ENCODE data around the gene PLK5. TPM values are rescaled to one million over a fixed set of nuclear protein-coding genes. Genes with fewer than 3 reads are reported as not detected.

Gene PLK5
- total RNA-seq, 1 donor from 2014 or later = not detected

DNA sequence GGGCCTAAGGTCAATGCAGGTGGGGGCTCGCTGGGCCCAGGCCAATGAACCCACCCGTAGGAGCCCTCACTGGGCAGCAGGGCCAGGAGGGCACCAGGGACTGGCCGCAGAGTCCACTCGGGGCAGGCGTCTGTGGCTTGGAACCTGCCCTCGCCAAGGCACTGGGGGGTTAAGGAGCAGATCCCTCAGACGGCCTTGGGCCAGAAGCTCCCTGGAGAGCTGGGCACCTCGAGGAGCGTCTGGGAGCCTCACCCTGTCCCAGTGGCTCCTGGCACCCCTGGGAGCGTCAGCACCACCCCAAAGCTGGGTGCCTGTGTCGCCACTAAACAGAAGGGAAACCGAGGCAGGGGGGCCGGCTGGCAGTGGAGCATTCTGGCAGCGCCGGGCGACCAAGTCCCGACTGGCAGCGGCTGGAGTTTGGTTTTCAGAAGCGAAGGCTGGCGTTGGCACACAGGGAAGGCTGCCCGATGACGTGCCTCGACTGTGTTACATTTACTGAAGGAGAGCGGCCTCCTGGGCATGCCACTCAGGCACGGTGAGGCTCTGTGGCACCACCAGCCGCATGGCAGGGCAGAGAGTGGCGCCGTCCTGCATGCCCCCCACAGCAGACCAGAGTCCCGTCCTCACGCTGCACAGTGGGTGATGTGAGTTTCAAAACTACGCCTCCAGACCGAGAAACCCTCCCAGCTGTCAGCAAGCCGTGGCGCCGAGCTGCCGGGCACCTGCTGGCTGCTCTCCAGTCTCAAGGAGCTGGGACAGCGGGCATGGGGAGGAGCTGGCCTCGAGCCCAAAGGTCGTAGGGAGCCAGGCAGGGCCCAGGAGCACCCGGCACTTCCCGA lies 53.4 kb downstream of the PLK5 start:
- DNase-seq = no peak

DNA sequence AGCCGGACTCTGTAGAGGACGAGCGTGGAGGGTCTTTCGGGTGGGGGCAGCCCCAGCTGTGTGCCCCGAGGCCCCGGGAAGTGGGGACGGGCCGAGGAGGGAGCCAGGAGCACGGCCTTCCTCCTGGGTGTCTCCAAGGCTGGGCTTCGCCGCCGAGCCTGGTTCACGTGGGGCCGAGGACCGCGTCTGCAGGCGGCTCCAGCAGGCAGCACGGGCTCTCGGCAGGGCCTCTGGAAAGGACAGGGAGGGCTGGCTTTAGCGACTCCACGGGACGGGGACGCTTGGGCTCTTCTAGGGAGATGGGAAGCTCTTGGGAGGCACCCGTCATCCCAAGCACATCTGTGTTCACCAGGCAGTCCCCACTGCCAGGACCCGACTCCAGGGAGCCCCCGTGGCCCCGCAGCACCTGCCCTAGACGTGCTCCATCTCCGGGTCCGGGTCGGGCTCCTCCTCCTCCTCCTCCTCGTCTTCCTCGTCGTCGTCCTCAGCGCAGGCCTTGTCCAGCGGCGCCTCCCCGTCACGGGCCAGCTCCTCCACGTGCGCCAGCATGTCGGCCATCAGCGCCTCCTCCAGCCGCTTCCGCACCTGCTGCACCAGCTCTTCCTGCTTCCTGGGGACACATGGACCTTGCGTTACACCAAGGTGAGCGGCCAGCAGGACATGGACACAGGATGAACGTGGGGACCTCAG lies 54.2 kb downstream of the PLK5 start:
- DNase-seq = no peak

DNA sequence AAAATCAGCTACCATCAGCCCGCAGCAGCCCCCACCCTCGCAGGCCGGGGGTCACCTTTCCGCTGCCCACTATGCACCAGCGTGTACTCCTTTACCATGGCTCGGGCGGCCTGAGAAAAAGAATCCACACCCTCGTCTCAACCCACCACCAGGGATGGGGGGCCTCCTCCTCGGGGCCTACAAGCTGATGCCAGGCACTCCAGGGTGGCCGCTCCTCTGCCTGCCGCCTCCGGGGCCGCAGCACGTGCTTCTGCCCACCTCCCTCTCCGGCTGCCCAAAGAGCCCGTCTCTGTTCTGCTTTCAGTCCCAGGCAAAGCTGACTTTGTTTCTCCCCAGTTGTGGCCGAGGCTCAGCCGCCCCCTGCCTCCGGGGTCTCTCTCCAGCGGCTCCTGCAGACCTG lies 55.3 kb downstream of the PLK5 start:
- no peak for DNase-seq

DNA sequence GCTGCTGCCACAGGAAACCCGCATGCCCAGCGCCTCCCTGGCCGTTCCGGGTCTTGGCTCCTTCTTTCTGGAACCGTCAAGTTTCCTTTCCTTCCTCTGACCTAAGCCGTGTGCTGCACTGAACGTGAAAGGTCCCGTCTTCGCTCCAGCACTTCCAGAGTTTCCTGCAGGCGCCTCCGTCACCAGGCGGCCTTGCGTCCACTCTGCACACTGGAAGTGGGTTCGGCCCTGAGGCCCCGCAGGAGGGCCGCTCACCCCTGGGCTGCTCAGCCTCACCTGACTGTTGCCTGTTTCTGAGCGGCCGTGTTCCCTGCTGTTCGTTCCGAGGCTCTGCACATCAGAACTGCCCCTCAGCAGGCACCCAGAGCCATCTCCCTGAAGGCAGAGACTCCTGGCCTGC lies 56.5 kb downstream of the PLK5 start:
- no peak for DNase-seq

DNA sequence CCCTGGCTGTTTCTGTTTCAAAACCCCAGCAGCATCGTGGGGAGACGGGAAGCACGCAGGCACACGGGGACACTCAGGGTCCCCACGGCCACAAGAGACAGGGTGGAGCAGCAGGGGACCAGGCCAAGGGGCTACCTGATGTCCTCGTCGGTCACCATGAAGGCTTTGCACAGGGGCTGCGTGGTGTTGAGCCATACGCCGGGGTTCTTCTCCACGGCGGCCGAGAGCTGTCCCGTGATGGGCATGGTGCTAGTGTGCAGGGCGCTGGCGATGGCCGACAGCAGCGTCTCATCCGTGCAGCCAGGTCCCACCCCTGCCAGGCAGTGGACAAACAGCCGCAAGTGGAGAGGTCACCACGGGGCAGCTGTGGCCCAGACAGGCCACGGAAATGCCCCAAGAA lies 57.1 kb downstream of the PLK5 start:
- DNase-seq = no peak

DNA sequence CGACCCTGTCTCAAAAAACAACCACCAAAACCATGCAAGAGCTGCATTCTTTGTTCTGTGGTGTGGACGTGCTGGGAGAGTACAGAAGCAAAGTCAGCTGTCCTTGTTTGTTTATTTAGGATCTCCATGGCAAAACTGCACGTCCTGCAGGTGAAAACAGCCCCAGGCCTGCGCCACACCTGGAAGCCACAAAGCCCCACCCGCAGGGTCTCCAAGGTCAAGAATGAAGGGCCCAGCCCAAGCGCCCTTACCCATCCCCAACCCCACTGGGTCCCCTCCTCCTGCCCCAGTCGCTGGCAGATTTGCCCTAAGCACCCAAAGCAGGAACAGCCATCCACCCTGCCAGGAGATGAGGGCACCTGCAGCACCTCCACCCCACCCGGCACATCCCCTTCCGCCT lies 58.3 kb downstream of the PLK5 start:
- DNase-seq = no peak

DNA sequence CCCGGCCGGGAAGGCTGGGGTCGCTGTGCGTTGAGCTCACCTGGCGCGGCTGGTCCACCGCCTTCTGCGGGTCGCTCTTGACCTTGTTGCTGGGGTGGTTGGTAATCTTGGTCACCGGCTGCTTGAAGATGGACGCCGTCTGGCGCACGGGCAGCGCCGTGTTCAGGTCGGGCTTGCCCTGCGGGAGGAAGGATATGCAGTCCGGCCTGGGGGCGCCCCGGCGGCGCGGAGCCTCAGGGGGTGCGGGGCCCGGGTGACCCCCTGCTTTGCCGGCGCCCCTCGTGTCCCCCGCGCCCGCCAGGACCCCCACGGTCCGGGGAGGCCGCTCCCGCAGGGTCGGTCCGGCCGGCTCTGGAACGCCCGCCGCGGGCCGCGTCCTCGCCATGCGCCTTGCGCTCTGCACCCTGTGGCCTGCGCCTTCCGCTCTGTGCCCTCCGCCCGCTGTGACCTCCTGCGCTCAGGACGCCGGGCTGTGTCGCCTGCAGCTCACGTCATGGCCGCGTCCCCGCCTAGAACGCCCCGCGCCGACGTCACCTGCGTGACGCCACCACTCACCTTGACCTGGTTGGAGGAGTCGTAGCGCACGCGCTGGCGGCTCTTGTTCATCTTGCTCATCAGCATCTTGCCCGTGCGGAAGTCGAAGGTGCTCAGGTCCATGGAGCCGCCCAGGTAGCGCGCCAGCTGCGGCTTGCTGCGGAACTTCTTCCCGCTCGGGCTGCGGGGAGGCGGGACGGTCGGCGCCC lies 60.8 kb downstream of the PLK5 start:
- no peak for DNase-seq

DNA sequence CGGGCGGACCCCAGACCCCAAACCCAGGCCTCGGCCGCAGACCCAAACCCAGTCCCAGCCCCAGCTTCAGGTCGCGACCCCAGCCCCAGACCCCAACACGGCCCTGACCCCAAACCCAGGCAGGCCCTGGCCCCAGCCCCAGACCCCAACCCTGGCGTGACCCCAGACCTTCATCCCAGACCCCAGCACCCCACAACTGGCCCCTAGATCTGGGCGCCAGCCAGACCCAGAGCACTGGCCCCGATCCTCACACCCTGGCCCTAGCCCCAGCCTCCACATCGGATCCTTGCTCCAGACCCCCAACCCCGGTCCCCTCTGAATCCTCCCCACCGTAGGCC lies 61.3 kb downstream of the PLK5 start:
- no peak for DNase-seq

Small RNAs within 50 kb of the gene (small RNA-seq; reads per million reads assigned to genes)
- gene AC005943.2 (not detected), gene RN7SL477P (not detected)

Other genes starting within 250 kb of the PLK5 start
- 6.7 TPM for gene FAM174C, start 248.5 kb upstream of the PLK5 start, total RNA-seq
- gene EFNA2, start 238.2 kb upstream of the PLK5 start, total RNA-seq = 8.1 TPM
- 26.5 TPM for gene NDUFS7, start 140.2 kb upstream of the PLK5 start, total RNA-seq
- 16.7 TPM for gene GAMT, start 122.5 kb upstream of the PLK5 start, total RNA-seq
- gene DAZAP1, start 116.5 kb upstream of the PLK5 start, total RNA-seq = 35.7 TPM
- 252 TPM for gene RPS15, start 85.7 kb upstream of the PLK5 start, total RNA-seq
- 141 TPM for gene APC2, start 74.0 kb upstream of the PLK5 start, total RNA-seq
- gene C19orf25, start 44.9 kb upstream of the PLK5 start, total RNA-seq = 18.6 TPM
- gene PCSK4, start 33.7 kb upstream of the PLK5 start, total RNA-seq = 1.7 TPM
- gene REEP6, start 32.9 kb upstream of the PLK5 start, total RNA-seq = 0.31 TPM
- gene ADAMTSL5, start 11.1 kb upstream of the PLK5 start, total RNA-seq = not detected
- gene MEX3D, start 44.2 kb downstream of the PLK5 start, total RNA-seq = 58.5 TPM
- gene MBD3, start 68.8 kb downstream of the PLK5 start, total RNA-seq = 54.7 TPM
- gene UQCR11, start 81.4 kb downstream of the PLK5 start, total RNA-seq = 39.6 TPM
- gene TCF3, start 128.5 kb downstream of the PLK5 start, total RNA-seq = 20.9 TPM
- gene ONECUT3, start 229.4 kb downstream of the PLK5 start, total RNA-seq = not detected